Daoy (cell line): Measurements from ENCODE around the gene PRLH. TPM values are rescaled to one million over a fixed set of nuclear protein-coding genes. Genes with fewer than 3 reads are reported as not detected.

Experiments used
- DNase-seq: peaks from one replicate; pipeline ENCODE4 v3.0.0-alpha.2; 2015; ENCODE audit warnings: low read depth
- total RNA-seq: library from RNA; depleted of rRNA; stranded (reverse); fragments of >200 nt; shearing (Covaris generic); gene quantifications from 2 replicates; pipeline ENCODE4 v1.2.3, GENCODE V29; 2014

PRLH gene
- total RNA-seq, 1 experiment from 2014 or later = not detected

- DNase-seq = no peak
These were observed 1.7 kb upstream of the PRLH start for GRCh38 chr2:237564526-237565131.

GRCh38 chr2:237565974-237566373, 400 bp upstream of the PRLH start:
- DNase-seq = no peak

- no peak for DNase-seq
These were observed 1.1 kb downstream of the PRLH start for GRCh38 chr2:237567276-237568029.

- no peak for DNase-seq
These were observed 1.8 kb downstream of the PRLH start for GRCh38 chr2:237568121-237568660.

- DNase-seq = no peak
These were observed 2.7 kb downstream of the PRLH start for GRCh38 chr2:237569041-237569440.

- no peak for DNase-seq
These were observed 3.5 kb downstream of the PRLH start for GRCh38 chr2:237569896-237570295.

GRCh38 chr2:237570776-237571335, 4.5 kb downstream of the PRLH start:
- DNase-seq = no peak

GRCh38 chr2:237571551-237571950, 5.2 kb downstream of the PRLH start:
- DNase-seq = no peak

GRCh38 chr2:237572021-237572741, 5.8 kb downstream of the PRLH start:
- peak; percentile 90 for DNase-seq

- no peak for DNase-seq
These were observed 6.3 kb downstream of the PRLH start for GRCh38 chr2:237572742-237573101.

- no peak for DNase-seq
These were observed 7.5 kb downstream of the PRLH start for GRCh38 chr2:237573721-237574415.

- no peak for DNase-seq
These were observed 8.1 kb downstream of the PRLH start for GRCh38 chr2:237574467-237574866.

GRCh38 chr2:237574894-237575868, 8.8 kb downstream of the PRLH start:
- peak; percentile 44 for DNase-seq

- no peak for DNase-seq
These were observed 9.8 kb downstream of the PRLH start for GRCh38 chr2:237575869-237576862.

GRCh38 chr2:237576974-237577373, 10.6 kb downstream of the PRLH start:
- DNase-seq = no peak

GRCh38 chr2:237577458-237577857, 11.1 kb downstream of the PRLH start:
- no peak for DNase-seq

- no peak for DNase-seq
These were observed 11.8 kb downstream of the PRLH start for GRCh38 chr2:237577956-237578870.

GRCh38 chr2:237581326-237581725, 15.0 kb downstream of the PRLH start:
- DNase-seq = no peak
